Choroid plexus epithelial cell (primary cell): ENCODE measurements around the gene KNSTRN.

ENCODE experiments used
- DNase-seq: peaks from one replicate; pipeline ENCODE4 v3.0.0-alpha.2; 2010; ENCODE audit warnings: low read depth
- H3K4me3 ChIP-seq: 2 replicates; pipeline ENCODE4 v1.5.1; 2011; ENCODE audit warnings: low read depth, mild to moderate bottlenecking, control low read depth, low read length, moderate library complexity
- CTCF ChIP-seq: conservative IDR thresholded peaks from 2 replicates; pipeline ENCODE4 v1.5.1; 2011; ENCODE audit warnings: low read depth, mild to moderate bottlenecking, control low read depth, inconsistent platforms, low read length, moderate library complexity

KNSTRN gene

GRCh38 chr15:40354408-40355171 is 27.9 kb upstream of the KNSTRN start:
- TF ChIP-seq CTCF, result peak; percentile 71
- peak; percentile 72 for DNase-seq
- no peak overlapping the region for H3K4me3 ChIP-seq

DNA sequence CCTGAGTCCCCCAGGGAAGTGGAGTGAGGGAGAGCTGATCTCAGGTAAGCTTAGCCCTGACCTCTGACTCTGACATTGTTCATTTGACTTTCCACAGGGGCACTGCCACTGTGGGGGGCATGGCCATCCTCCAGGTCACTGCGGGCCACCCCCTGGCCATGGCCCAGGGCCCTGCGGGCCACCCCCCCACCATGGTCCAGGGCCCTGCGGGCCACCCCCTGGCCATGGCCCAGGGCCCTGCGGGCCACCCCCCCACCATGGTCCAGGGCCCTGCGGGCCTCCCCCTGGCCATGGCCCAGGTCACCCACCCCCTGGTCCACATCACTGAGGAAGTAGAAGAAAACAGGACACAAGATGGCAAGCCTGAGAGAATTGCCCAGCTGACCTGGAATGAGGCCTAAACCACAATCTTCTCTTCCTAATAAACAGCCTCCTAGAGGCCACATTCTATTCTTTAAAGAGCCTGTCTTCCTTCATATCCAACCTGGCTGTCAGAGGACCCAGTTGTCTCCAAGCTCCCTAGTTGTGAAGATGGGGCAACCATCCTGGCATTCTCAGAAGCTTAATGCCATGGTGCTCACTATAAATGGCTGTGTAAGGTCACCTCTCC is 26.4 kb upstream of the KNSTRN start:
- DNase-seq, result no peak
- no peak overlapping the region for H3K4me3 ChIP-seq
- TF ChIP-seq CTCF, result no peak

DNA sequence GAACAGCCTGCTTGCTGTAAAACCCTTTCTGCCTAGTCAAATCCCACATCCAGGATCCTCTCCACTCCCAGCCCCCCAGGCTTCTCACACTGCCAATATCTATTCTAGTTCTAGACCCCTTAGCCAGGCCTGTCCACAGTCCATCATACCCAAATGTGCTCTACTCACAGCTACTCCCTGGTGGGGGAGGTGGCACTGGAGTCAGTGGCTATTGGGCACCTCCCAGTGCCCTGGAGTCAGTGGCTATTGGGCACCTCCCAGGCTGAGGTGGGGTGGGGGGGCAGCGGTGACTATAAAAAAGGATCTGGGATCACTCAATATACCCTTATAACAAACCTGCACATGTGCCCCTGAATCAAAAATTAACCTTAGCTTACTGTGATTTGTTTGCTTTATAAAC is 25.3 kb upstream of the KNSTRN start:
- no peak for TF ChIP-seq CTCF
- no peak for DNase-seq
- H3K4me3 ChIP-seq, result no peak overlapping the region

GRCh38 chr15:40357723-40358470 is 24.6 kb upstream of the KNSTRN start, which contains the start of gene DISP2:
DISP2 (plus strand) TSS chr15:40358219; CDS start chr15:40358322, 103 bp downstream.
- TF ChIP-seq CTCF, result no peak
- peak within 1 kb of the TSS; percentile 58 for H3K4me3 ChIP-seq
- peak; percentile 77 for DNase-seq

- TF ChIP-seq CTCF, result no peak
- no peak for DNase-seq
- peak overlapping the region; percentile 58 for H3K4me3 ChIP-seq
Measured at GRCh38 chr15:40358471-40359353, 23.8 kb upstream of the KNSTRN start.

DNA sequence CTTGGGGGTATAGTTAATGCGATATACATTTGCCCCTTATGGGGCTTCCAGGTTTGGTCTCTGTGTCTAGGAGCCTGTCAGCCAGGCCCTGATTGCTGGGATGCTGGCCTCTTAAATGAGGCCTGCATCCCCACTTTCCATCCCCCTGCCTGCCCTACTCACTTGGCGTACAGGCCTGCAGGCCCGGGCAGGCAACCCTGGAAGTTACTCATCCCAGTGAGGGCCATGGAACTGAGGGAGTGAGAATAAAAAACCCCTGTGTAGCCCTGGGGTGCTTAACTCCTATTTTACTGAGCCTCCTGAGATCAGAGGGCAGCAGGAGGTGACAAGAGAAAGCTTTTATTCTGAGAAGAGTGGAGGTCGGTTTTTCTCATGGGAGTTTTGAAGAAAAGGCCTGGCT is 22.5 kb upstream of the KNSTRN start:
- DNase-seq, result no peak
- no peak overlapping the region for H3K4me3 ChIP-seq
- TF ChIP-seq CTCF, result no peak
